ENCODE measurements around the gene ASB4. TPM values are rescaled to one million over a fixed set of nuclear protein-coding genes. Genes with fewer than 3 reads are reported as not detected.

The ASB4 gene
- total RNA-seq, 1 donor from 2014 or later: not detected

GRCh38 chr7:95579318-95579717 is 93.6 kb downstream of the ASB4 start:
- H3K36me3 Mint-ChIP-seq (ENCODE audit: low read depth, unreplicated experiment): no peaks in the 10 kb centered on the region
- H3K9me3 Mint-ChIP-seq (ENCODE audit: unreplicated experiment): no peaks in the 10 kb centered on the region
- DNase-seq (ENCODE audit: low spot score): no peak
- no peaks in the 10 kb centered on the region for H3K4me1 Mint-ChIP-seq (ENCODE audit: unreplicated experiment)
- H3K4me3 Mint-ChIP-seq (ENCODE audit: unreplicated experiment): no peak overlapping the region
- no peaks in the 10 kb centered on the region for H3K27me3 Mint-ChIP-seq (ENCODE audit: unreplicated experiment)
- TF ChIP-seq CTCF (IDR thresholded peaks at IDR 0.05; ENCODE audit: unreplicated experiment): no peak
- no peak overlapping the region for H3K27ac Mint-ChIP-seq (ENCODE audit: unreplicated experiment)

GRCh38 chr7:95581467-95581866 is 95.7 kb downstream of the ASB4 start:
- Mint-ChIP-seq H3K36me3 (ENCODE audit: low read depth, unreplicated experiment) (no peaks in the 10 kb centered on the region), H3K4me3 (ENCODE audit: unreplicated experiment) (no peak overlapping the region), H3K4me1 (ENCODE audit: unreplicated experiment) (no peaks in the 10 kb centered on the region), H3K27me3 (ENCODE audit: unreplicated experiment) (no peaks in the 10 kb centered on the region), H3K9me3 (ENCODE audit: unreplicated experiment) (no peaks in the 10 kb centered on the region), H3K27ac (ENCODE audit: unreplicated experiment) (no peak overlapping the region)
- DNase-seq (ENCODE audit: low spot score): no peak
- no peak for TF ChIP-seq CTCF (IDR thresholded peaks at IDR 0.05; ENCODE audit: unreplicated experiment)

- no peak overlapping the region for H3K27ac Mint-ChIP-seq (ENCODE audit: unreplicated experiment)
- no peak for TF ChIP-seq CTCF (IDR thresholded peaks at IDR 0.05; ENCODE audit: unreplicated experiment)
- H3K4me1 Mint-ChIP-seq (ENCODE audit: unreplicated experiment): peaks cover 8% of the 10 kb centered on the region
- no peak for DNase-seq (ENCODE audit: low spot score)
- no peaks in the 10 kb centered on the region for H3K9me3 Mint-ChIP-seq (ENCODE audit: unreplicated experiment)
- H3K4me3 Mint-ChIP-seq (ENCODE audit: unreplicated experiment): no peak overlapping the region
- no peaks in the 10 kb centered on the region for H3K27me3 Mint-ChIP-seq (ENCODE audit: unreplicated experiment)
- no peaks in the 10 kb centered on the region for H3K36me3 Mint-ChIP-seq (ENCODE audit: low read depth, unreplicated experiment)
These were observed 97.0 kb downstream of the ASB4 start for GRCh38 chr7:95582578-95583293.

GRCh38 chr7:95583834-95584621 is 98.3 kb downstream of the ASB4 start:
- no peaks in the 10 kb centered on the region for H3K36me3 Mint-ChIP-seq (ENCODE audit: low read depth, unreplicated experiment)
- H3K4me1 Mint-ChIP-seq (ENCODE audit: unreplicated experiment): peaks cover 8% of the 10 kb centered on the region
- no peak overlapping the region for H3K27ac Mint-ChIP-seq (ENCODE audit: unreplicated experiment)
- H3K9me3 Mint-ChIP-seq (ENCODE audit: unreplicated experiment): no peaks in the 10 kb centered on the region
- TF ChIP-seq CTCF (IDR thresholded peaks at IDR 0.05; ENCODE audit: unreplicated experiment): no peak
- no peaks in the 10 kb centered on the region for H3K27me3 Mint-ChIP-seq (ENCODE audit: unreplicated experiment)
- no peak for DNase-seq (ENCODE audit: low spot score)
- H3K4me3 Mint-ChIP-seq (ENCODE audit: unreplicated experiment): no peak overlapping the region

Measured in endothelial cell (in vitro differentiated cells).